ENCODE results near the gene SMAP1. TPM values are rescaled to one million over a fixed set of nuclear protein-coding genes. Genes with fewer than 3 reads are reported as not detected.

Gene SMAP1
- total RNA-seq, 4 donors from 2014 or later = 29.4 to 36.6 (median 35.8) TPM

- TF ChIP-seq POLR2A (IDR thresholded peaks at IDR 0.05) (no peak), CTCF (IDR thresholded peaks at IDR 0.05 in 4 of 5, conservative IDR thresholded peaks at IDR 0.05 in 1 of 5) (no peak)
- Histone ChIP-seq H3K4me1 (no peaks in the 10 kb centered on the region), H3K4me3 (no peak overlapping the region), H3K36me3 (no peaks in the 10 kb centered on the region), H3K27me3 (no peaks in the 10 kb centered on the region), H3K9me3 (no peaks in the 10 kb centered on the region), H3K27ac (no peak overlapping the region)
- in situ Hi-C loops (cut with MboI; ENCODE audit: low sequenced_read_pairs in 4 of 4) = no loop called here
- intact Hi-C loops (cut with DNase I; ENCODE audit: low total_unique reads) = no loop called here
- DNase-seq = no peak
- ATAC-seq = no peak
Measured at GRCh38 chr6:70901324-70901723, 233.6 kb downstream of the SMAP1 start.

GRCh38 chr6:70903665-70904452 is 236.2 kb downstream of the SMAP1 start:
- no peak for ATAC-seq
- TF ChIP-seq CTCF (IDR thresholded peaks at IDR 0.05 in 4 of 5, conservative IDR thresholded peaks at IDR 0.05 in 1 of 5) (no peak), POLR2A (IDR thresholded peaks at IDR 0.05) (no peak)
- intact Hi-C loops (cut with DNase I; ENCODE audit: low total_unique reads) = no loop called here
- no peak overlapping the region for H3K4me3 ChIP-seq
- no peak overlapping the region for H3K27ac ChIP-seq
- no peaks in the 10 kb centered on the region for H3K4me1 ChIP-seq
- no peaks in the 10 kb centered on the region for H3K9me3 ChIP-seq
- no peaks in the 10 kb centered on the region for H3K36me3 ChIP-seq
- in situ Hi-C loops (cut with MboI; ENCODE audit: low sequenced_read_pairs in 4 of 4) = no loop called here
- DNase-seq = no peak
- no peaks in the 10 kb centered on the region for H3K27me3 ChIP-seq

- H3K4me1 ChIP-seq = no peaks in the 10 kb centered on the region
- no peak for TF ChIP-seq CTCF (IDR thresholded peaks at IDR 0.05 in 4 of 5, conservative IDR thresholded peaks at IDR 0.05 in 1 of 5)
- no peak for TF ChIP-seq POLR2A (IDR thresholded peaks at IDR 0.05)
- in situ Hi-C loops (cut with MboI; ENCODE audit: low sequenced_read_pairs in 4 of 4) = no loop called here
- DNase-seq (no peak), ATAC-seq (no peak)
- no peaks in the 10 kb centered on the region for H3K36me3 ChIP-seq
- no peaks in the 10 kb centered on the region for H3K9me3 ChIP-seq
- no peaks in the 10 kb centered on the region for H3K27me3 ChIP-seq
- intact Hi-C loops (cut with DNase I; ENCODE audit: low total_unique reads) = no loop called here
- H3K27ac ChIP-seq = no peak overlapping the region
- H3K4me3 ChIP-seq = no peak overlapping the region
Measured at GRCh38 chr6:70905742-70906141, 238.1 kb downstream of the SMAP1 start.

Other genes starting within 250 kb of the SMAP1 start
- gene SDHAF4, start 101.0 kb upstream of the SMAP1 start, total RNA-seq = 10 to 100 TPM in 1 of 4 donors, 1 to 10 TPM in 3; 2.6 to 10.0 (median 6.2) TPM